Brain microvascular endothelial cell (primary cell): ENCODE measurements around the gene IER3IP1.
"Not testable (repeated sequence)": the region's sequence is repeated elsewhere in the genome, so short reads cannot be mapped to it uniquely, and the experiment has no call there.

Experiments used
- DNase-seq: peaks from one replicate; pipeline ENCODE4 v3.0.0-alpha.2; 2020
- H3K27ac ChIP-seq: fragments of 250-450 bp; sonication (Bioruptor Pico); 2 replicates; pipeline ENCODE4 v1.5.1; 2020; ENCODE audit warnings: mild to moderate bottlenecking, moderate library complexity
- H3K27me3 ChIP-seq: fragments of 250-450 bp; sonication (Bioruptor Pico); replicated peaks from 2 replicates; pipeline ENCODE4 v1.5.1; 2020; ENCODE audit warnings: mild to moderate bottlenecking
- H3K36me3 ChIP-seq: fragments of 250-450 bp; sonication (Bioruptor Pico); replicated peaks from 2 replicates; pipeline ENCODE4 v1.5.1; 2020; ENCODE audit warnings: mild to moderate bottlenecking
- H3K4me3 ChIP-seq: 2 replicates; pipeline ENCODE4 v1.5.1; 2011; ENCODE audit warnings: low read depth, mild to moderate bottlenecking, control low read depth, low read length, moderate library complexity
- in situ Hi-C: cut with HindIII; loops from 2 replicates; pipeline ENCODE4 v1.10.0; 2017; ENCODE audit warnings: low sequenced_read_pairs, low pct_ligation_motif_present
- TF ChIP-seq, protein P1 (sequence below): IDR thresholded peaks from 2 replicates; pipeline ENCODE4 v1.5.1; 2011; ENCODE audit warnings: low read depth, mild to moderate bottlenecking, moderate library complexity, low read length, control low read depth, inconsistent platforms; ENCODE audit errors: missing control alignments

IER3IP1 gene

DNA sequence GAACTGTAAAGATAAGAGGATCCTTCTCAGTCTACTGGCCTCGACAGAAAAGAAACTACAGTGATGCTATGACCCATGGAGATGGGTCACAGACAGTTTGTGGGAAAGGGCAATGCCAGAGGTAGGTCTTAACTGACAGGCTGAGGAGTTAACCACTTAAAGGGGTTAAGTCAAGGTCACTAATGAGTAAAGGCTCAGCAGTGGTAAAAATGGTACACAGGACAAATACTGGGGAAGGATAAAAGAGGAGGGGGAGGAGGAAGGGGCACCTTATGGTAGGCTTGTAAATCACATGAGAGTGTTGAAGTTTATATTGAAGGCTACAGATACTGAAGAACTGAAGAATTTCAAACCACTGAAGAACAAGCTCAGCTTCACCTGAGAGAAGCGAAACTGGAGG lies 9.9 kb downstream of the IER3IP1 start:
- Histone ChIP-seq H3K27me3 (no peaks in the 10 kb centered on the region), H3K4me3 (no peak overlapping the region), H3K36me3 (no peaks in the 10 kb centered on the region), H3K27ac (no peak overlapping the region)
- in situ Hi-C loops: no loop called here
- TF ChIP-seq, protein P1, sequence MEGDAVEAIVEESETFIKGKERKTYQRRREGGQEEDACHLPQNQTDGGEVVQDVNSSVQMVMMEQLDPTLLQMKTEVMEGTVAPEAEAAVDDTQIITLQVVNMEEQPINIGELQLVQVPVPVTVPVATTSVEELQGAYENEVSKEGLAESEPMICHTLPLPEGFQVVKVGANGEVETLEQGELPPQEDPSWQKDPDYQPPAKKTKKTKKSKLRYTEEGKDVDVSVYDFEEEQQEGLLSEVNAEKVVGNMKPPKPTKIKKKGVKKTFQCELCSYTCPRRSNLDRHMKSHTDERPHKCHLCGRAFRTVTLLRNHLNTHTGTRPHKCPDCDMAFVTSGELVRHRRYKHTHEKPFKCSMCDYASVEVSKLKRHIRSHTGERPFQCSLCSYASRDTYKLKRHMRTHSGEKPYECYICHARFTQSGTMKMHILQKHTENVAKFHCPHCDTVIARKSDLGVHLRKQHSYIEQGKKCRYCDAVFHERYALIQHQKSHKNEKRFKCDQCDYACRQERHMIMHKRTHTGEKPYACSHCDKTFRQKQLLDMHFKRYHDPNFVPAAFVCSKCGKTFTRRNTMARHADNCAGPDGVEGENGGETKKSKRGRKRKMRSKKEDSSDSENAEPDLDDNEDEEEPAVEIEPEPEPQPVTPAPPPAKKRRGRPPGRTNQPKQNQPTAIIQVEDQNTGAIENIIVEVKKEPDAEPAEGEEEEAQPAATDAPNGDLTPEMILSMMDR: no peak
- no peak for DNase-seq

- H3K27me3 ChIP-seq: no peaks in the 10 kb centered on the region
- in situ Hi-C loops: no loop called here
- TF ChIP-seq, protein P1: no peak
- peak overlapping the region; percentile 44 for H3K27ac ChIP-seq
- peak; percentile 84 for DNase-seq
- no peaks in the 10 kb centered on the region for H3K36me3 ChIP-seq
- no peak overlapping the region for H3K4me3 ChIP-seq
Observed at GRCh38 chr18:47163241-47163640, 12.9 kb downstream of the IER3IP1 start.

GRCh38 chr18:47160256-47160655 lies 15.9 kb downstream of the IER3IP1 start:
- Histone ChIP-seq H3K27me3 (no peaks in the 10 kb centered on the region), H3K4me3 (no peak overlapping the region), H3K36me3 (no peaks in the 10 kb centered on the region), H3K27ac (no peak overlapping the region)
- in situ Hi-C loops: no loop called here
- DNase-seq: no peak
- TF ChIP-seq, protein P1: no peak

DNA sequence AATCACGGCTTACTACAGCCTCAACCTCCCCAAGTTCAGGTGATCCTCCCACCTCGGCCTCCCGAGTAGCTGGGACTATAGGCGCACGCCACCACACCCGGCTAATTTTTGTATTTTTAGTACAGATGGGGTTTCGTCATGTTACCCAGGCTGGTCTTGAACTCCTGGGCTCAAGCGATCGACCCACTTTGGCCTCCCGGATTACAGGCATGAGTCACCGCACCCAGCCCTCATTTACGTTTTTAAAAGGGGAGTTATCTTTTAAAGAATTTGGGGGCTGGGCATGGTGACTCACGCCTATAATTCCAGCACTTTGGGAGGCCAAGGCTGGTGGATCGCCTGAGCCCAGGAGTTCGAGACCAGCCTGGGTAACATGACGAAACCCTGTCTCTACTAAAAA lies 17.8 kb downstream of the IER3IP1 start:
- H3K27me3 ChIP-seq, H3K27ac ChIP-seq, H3K36me3 ChIP-seq, H3K4me3 ChIP-seq, in situ Hi-C loops: not testable (repeated sequence)
- DNase-seq: peak; percentile 74

DNA sequence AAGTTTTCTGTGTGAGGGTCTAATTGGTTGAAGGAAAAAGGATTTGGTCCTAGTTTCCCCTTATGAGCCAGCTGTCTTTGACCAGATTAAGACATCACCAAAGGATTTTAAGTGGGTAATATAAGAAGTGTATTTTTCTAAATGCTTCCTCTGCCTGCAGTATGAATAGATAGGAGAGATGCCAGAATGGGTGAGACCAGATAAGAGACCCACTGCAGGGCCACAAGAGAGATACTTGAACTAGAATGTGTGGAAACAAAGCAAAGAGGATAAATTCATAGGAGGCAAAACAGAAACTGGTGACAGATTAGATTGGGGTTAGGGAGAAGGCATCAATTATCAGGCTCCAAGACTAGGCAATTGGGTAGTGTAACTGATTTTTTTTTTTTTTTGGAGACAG lies 24.7 kb downstream of the IER3IP1 start:
- TF ChIP-seq, protein P1: no peak
- DNase-seq: no peak
- H3K36me3 ChIP-seq: no peaks in the 10 kb centered on the region
- no peaks in the 10 kb centered on the region for H3K27me3 ChIP-seq
- peak overlapping the region; percentile 71 for H3K4me3 ChIP-seq
- in situ Hi-C loops: no loop called here
- H3K27ac ChIP-seq: no peak overlapping the region

DNA sequence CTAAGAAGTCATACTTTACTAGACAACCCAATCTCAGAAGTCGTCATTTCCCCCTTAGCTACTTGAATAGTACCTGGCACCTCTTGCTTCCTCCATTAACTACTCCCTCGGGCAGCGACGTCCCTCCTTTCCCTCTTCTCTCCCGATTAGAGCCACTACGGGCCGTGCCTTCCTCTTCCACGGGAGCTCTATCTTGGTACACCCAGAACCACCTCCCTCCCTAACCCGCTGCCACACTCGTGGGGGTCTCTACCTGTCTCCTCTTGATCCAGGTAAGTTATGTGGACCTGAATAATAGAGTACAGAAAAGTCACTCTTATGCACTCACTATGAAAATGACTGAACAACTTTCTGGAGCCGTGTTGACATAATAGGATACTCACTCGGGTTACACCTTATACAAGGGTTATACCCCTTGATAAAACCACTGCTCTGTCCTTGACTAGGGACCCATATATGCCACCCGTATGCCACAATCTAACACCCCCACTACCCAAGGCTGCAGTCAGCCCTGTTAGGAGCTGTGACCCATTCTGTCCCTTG lies 25.3 kb downstream of the IER3IP1 start:
- DNase-seq: peak; percentile 5
- Histone ChIP-seq H3K27me3 (no peaks in the 10 kb centered on the region), H3K4me3 (peak overlapping the region; percentile 71), H3K27ac (peak overlapping the region; percentile 82), H3K36me3 (no peaks in the 10 kb centered on the region)
- TF ChIP-seq, protein P1: no peak
- in situ Hi-C loops: no loop called here
